Kidney (tissue), 14 donors: ENCODE results near the gene RBM6. TPM values are rescaled to one million over a fixed set of nuclear protein-coding genes. Genes with fewer than 3 reads are reported as not detected.
A peak's percentile ranks its signal among the peaks of the same experiment; 100 is the strongest.

Experiments
- DNase-seq, 5 donors: peaks; one replicate each; pipeline ENCODE4 v3.0.0-alpha.2; 2013 to 2020
- FAIRE-seq: peaks from 2 replicates; lab custom pipeline; 2012; peaks lifted over from hg19 to GRCh38; lab: Jason Lieb, UNC
- H3K27ac ChIP-seq, 2 donors: one replicate each; pipeline ENCODE4 v1.7.0; 2013; ENCODE audit warnings: low read depth in 2 of 2, low read length in 2 of 2, inconsistent platforms in 1 of 2
- H3K27me3 ChIP-seq: one replicate; pipeline ENCODE4 v1.7.1; 2013; ENCODE audit warnings: low read length, inconsistent platforms; ENCODE audit not compliant: control insufficient read depth, insufficient read depth
- H3K36me3 ChIP-seq, 3 donors: one replicate each; pipeline versions ENCODE4 v1.7.0 to v1.7.1; 2013; ENCODE audit warnings: low read length in 3 of 3, control low read depth in 1 of 3, inconsistent platforms in 1 of 3; ENCODE audit not compliant: insufficient read depth in 3 of 3, control insufficient read depth in 2 of 3
- H3K4me1 ChIP-seq, 3 donors: one replicate each; pipeline versions ENCODE4 v1.7.0 to v1.7.1; 2013; ENCODE audit warnings: low read length in 3 of 3, inconsistent platforms in 1 of 3, low read depth in 1 of 3; ENCODE audit not compliant: control insufficient read depth in 2 of 3, insufficient read depth in 2 of 3
- H3K4me3 ChIP-seq, 3 donors: one replicate each; pipeline versions ENCODE4 v1.7.0 to v1.8.1; 2013; ENCODE audit warnings: low read length in 3 of 3, control low read depth in 1 of 3, inconsistent platforms in 1 of 3
- H3K9ac ChIP-seq, 3 donors: one replicate each; pipeline versions ENCODE4 v1.7.0 to v1.7.1; 2013; ENCODE audit warnings: low read length in 3 of 3, control low read depth in 1 of 3, inconsistent platforms in 1 of 3
- H3K9me3 ChIP-seq, 3 donors: one replicate each; pipeline versions ENCODE4 v1.7.0 to v1.7.1; 2013; ENCODE audit warnings: low read length in 3 of 3, control low read depth in 1 of 3, inconsistent platforms in 1 of 3; ENCODE audit not compliant: control insufficient read depth in 2 of 3, insufficient read depth in 1 of 3
- intact Hi-C: fragments of 100-400 bp; cut with DNase I; formaldehyde crosslinking; loops from one replicate; pipeline ENCODE4 v1.11.1; 2022
- polyA plus RNA-seq: library from polyadenylated mRNA; stranded (reverse); fragments of 350-450 nt; fragmentation: Illumina TruSeq; extraction: RNeasy Lipid Tissue Mini Kit (QIAGEN cat#74804); gene quantifications from one replicate; pipeline ENCODE4 v1.2.3, GENCODE V29; 2014; ENCODE audit warnings: low read depth, low replicate concordance; ENCODE audit not compliant: insufficient read depth
- total RNA-seq: library from RNA; stranded (reverse); fragmentation: NEBNext Ultra II Directional; extraction: Animal tissue kit (Norgen Biotek cat#: 25700); gene quantifications from one replicate; pipeline ENCODE4 v1.2.1, GENCODE V29; 2021
- TF ChIP-seq, protein P1 (sequence below): IDR thresholded peaks from 3 replicates; pipeline ENCODE4 v1.5.1; 2012; ENCODE audit warnings: mild to moderate bottlenecking, moderate library complexity, borderline replicate concordance; ENCODE audit not compliant: insufficient read depth; ENCODE audit errors: extremely low read depth
- donor health status: control.
- donor health status: control.
- donor health status: control.
- donor health status: control.
- donor health status: control.
- donor health status: DM: yes; HTN: yes; CAD: no.
- donor health status: Normal renal cell carcinoma (clear cell type).

The RBM6 gene
- total and polyA plus RNA-seq, 2 donors from 2014 or later, result 72.0 to 90.0 TPM

DNA sequence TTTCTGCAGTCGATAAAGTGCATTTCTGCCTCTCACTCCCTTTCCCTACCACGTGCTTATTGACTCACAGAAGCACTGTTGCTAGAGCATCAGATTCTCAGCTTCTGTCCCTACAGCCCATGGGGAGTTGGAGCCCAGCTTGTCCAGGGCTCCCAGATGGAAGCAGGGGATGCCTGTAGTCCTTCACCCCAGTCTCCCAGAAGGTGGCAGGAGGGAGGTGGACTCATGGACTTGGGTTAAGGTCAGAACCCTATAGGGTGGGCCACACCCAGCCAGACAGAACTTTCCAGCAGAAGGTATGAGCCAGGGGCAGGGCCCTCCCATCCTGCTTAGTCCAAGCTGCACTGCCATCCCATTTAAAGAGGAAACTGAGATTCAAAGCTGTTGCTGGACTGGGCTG, 182.1 kb downstream of the RBM6 start:
- no peak overlapping the region for H3K27ac ChIP-seq
- TF ChIP-seq, protein P1, sequence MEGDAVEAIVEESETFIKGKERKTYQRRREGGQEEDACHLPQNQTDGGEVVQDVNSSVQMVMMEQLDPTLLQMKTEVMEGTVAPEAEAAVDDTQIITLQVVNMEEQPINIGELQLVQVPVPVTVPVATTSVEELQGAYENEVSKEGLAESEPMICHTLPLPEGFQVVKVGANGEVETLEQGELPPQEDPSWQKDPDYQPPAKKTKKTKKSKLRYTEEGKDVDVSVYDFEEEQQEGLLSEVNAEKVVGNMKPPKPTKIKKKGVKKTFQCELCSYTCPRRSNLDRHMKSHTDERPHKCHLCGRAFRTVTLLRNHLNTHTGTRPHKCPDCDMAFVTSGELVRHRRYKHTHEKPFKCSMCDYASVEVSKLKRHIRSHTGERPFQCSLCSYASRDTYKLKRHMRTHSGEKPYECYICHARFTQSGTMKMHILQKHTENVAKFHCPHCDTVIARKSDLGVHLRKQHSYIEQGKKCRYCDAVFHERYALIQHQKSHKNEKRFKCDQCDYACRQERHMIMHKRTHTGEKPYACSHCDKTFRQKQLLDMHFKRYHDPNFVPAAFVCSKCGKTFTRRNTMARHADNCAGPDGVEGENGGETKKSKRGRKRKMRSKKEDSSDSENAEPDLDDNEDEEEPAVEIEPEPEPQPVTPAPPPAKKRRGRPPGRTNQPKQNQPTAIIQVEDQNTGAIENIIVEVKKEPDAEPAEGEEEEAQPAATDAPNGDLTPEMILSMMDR, result peak; percentile 2
- no peaks in the 10 kb centered on the region for H3K27me3 ChIP-seq
- no peak overlapping the region for H3K4me3 ChIP-seq
- intact Hi-C loops, result loop anchor here (5.0 kb wide), 1 partner anchor 70 kb away; the partner anchor contains the start of gene GNAT1
- peaks cover 8 to 40% (median 27%) of the 10 kb centered on the region in 3 donors for H3K36me3 ChIP-seq
- H3K4me1 ChIP-seq, result peaks cover 5 to 22% (median 6%) of the 10 kb centered on the region in 3 donors
- H3K9ac ChIP-seq, result no peak overlapping the region
- no peak for FAIRE-seq
- peak in 3 of 5 donors; percentile 8 to 59 (median 26) for DNase-seq
- no peaks in the 10 kb centered on the region for H3K9me3 ChIP-seq

DNA sequence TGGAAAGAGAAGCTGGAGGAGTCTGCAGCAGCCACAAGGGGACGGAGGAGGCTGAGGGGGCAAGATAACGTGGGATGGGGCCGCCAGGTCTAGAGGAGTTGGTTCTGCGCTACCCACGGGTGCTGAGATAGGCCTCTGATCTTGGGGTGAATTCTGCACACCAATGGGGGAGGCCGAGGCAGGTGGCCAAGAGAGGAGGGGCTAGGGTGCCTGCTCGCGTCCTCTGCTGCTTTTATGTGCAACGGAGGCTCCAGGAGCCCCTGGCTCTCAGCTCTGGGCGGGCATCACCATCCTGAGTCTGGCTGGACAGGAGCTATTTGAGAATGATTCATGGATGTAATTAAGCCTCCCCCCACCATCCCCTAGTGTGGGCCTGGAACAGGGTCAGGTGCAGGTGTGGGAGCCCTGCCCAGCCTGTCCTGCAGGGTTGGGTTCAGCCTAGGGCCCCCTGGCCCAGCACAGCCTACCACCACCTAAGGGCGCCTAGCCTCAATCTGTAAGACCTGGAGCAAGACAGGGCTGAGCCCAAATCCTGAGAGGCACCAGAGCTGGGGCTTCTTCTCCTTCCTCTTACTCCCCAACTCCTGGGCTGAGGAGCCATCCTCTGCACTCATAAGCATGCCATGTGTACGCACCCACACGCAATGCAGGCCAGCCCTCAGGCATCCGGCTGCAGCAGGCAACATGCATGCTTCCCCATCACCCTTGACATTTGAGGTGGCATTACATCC, 182.9 kb downstream of the RBM6 start:
- intact Hi-C loops, result loop anchor here (5.0 kb wide), 1 partner anchor 69 kb away; the partner anchor contains the start of gene GNAT1
- H3K4me1 ChIP-seq, result peaks cover 7 to 24% (median 9%) of the 10 kb centered on the region in 3 donors
- H3K4me3 ChIP-seq, result no peak overlapping the region
- FAIRE-seq, result no peak
- no peak overlapping the region for H3K27ac ChIP-seq
- H3K9ac ChIP-seq, result no peak overlapping the region
- TF ChIP-seq, protein P1, result no peak
- no peaks in the 10 kb centered on the region for H3K9me3 ChIP-seq
- H3K27me3 ChIP-seq, result no peaks in the 10 kb centered on the region
- DNase-seq, result peak; percentile 66 to 80 (median 71)
- H3K36me3 ChIP-seq, result peaks cover 8 to 33% (median 21%) of the 10 kb centered on the region in 3 donors

DNA sequence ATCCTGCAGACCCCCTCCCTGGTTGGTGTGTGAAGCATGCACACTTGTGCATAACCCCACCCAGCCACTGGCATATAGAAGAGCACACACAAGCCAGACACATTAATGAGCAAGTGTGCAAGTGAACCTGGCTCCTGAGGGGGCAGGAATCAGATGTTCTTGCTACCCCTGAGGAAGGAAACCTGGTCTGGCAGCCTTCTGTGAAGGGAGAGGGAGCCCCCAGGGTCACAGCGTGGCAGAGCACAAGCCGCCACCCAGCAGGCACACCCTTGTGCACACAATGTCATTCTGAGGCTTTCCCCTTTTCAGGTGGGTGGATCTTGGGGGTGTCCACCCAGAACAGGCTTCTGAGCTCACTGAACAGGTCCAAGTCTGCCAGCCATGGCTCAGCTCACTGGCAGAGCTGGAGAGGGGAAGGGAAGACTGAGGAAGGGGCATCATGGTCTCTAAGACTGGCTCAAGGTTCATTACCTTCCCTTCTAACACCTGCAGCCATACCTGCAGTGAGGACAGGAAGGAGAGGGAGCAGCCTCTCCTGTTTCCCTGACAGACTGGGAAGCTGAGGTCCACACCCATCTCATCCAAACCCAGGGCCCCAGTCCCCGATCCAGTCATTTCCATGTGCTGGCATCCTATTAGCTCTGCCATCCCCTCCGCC, 183.6 kb downstream of the RBM6 start:
- TF ChIP-seq, protein P1, result no peak
- Histone ChIP-seq H3K9me3 (no peaks in the 10 kb centered on the region), H3K27ac (peak overlapping the region in 1 of 2 donors; percentile 10), H3K4me1 (peaks cover 7 to 24% (median 9%) of the 10 kb centered on the region in 3 donors), H3K27me3 (no peaks in the 10 kb centered on the region), H3K4me3 (no peak overlapping the region), H3K9ac (no peak overlapping the region), H3K36me3 (peaks cover 6 to 26% (median 14%) of the 10 kb centered on the region in 3 donors)
- DNase-seq, result peak in 3 of 5 donors; percentile 16 to 63 (median 54)
- intact Hi-C loops, result loop anchor here (5.0 kb wide), 1 partner anchor 69 kb away; the partner anchor contains the start of gene GNAT1
- no peak for FAIRE-seq
